K562 (cell line): ENCODE data around the gene RIPK3. TPM values are rescaled to one million over a fixed set of nuclear protein-coding genes. Genes with fewer than 3 reads are reported as not detected.

Experiments used
- ARHGAP35 ChIP-seq: fragments of 450-650 bp; IDR thresholded peaks from 2 replicates; pipeline ENCODE4 v1.6.1; 2018; ENCODE audit not compliant: partially characterized antibody
- HMBOX1 ChIP-seq: sonication (generic); IDR thresholded peaks from 2 replicates; pipeline ENCODE4 v1.6.1; 2016
- HMGN3 ChIP-seq: IDR thresholded peaks from 2 replicates; pipeline ENCODE4 v1.6.1; 2011; ENCODE audit warnings: borderline replicate concordance, low read depth, mild to moderate bottlenecking, mixed read lengths, low read length; ENCODE audit not compliant: insufficient read length; ENCODE audit errors: extremely low read depth
- LEF1 ChIP-seq: fragments of 450-650 bp; IDR thresholded peaks from 2 replicates; pipeline ENCODE4 v1.6.1; 2016; ENCODE audit warnings: mild to moderate bottlenecking
- NCOR1 ChIP-seq: fragments of 450-650 bp; IDR thresholded peaks from 2 replicates; pipeline ENCODE4 v1.6.1; 2016; ENCODE audit warnings: mild to moderate bottlenecking, moderate library complexity
- NFE2 ChIP-seq: IDR thresholded peaks from 2 replicates; pipeline ENCODE4 v1.6.1; 2014; ENCODE audit warnings: antibody characterized with exemption, low read depth
- NFIX ChIP-seq: fragments of 250-450 bp; sonication (Bioruptor Pico); IDR thresholded peaks from 2 replicates; pipeline ENCODE4 v1.4.0; 2020; ENCODE audit warnings: low read depth, mild to moderate bottlenecking, moderate library complexity
- RB1 ChIP-seq: fragments of 450-650 bp; IDR thresholded peaks from 2 replicates; pipeline ENCODE4 v1.6.1; 2017; ENCODE audit warnings: low read depth, mild to moderate bottlenecking
- RBBP5 ChIP-seq: fragments of 200-600 bp; sonication (generic); IDR thresholded peaks from 2 replicates; pipeline ENCODE4 v1.6.1; 2012; ENCODE audit warnings: borderline replicate concordance, mild to moderate bottlenecking, low read length, control low read depth, inconsistent platforms; ENCODE audit not compliant: insufficient read depth, poor library complexity, severe bottlenecking
- SMARCE1 ChIP-seq: fragments of 450-650 bp; IDR thresholded peaks from 2 replicates; pipeline ENCODE4 v1.7.1; 2016; ENCODE audit warnings: mild to moderate bottlenecking
- SMC3 ChIP-seq: conservative IDR thresholded peaks from 2 replicates; pipeline ENCODE4 v1.6.1; 2011; ENCODE audit warnings: low read depth, low read length, improper control_type of control experiment; ENCODE audit not compliant: insufficient read depth
- VEZF1 ChIP-seq: fragments of 200-800 bp; sonication (Bioruptor generic); IDR thresholded peaks from 2 replicates; pipeline ENCODE4 v1.6.1; 2017; ENCODE audit warnings: missing genetic modification characterization, missing compliant biosample characterization
- ZNF133 ChIP-seq: fragments of 250-450 bp; sonication (Bioruptor Pico); IDR thresholded peaks from 2 replicates; pipeline ENCODE4 v1.4.0; 2020; ENCODE audit warnings: mild to moderate bottlenecking
- ZNF511 ChIP-seq: sonication (generic); formaldehyde crosslinking; IDR thresholded peaks from 2 replicates; pipeline ENCODE4 v1.8.0; 2022; ENCODE audit warnings: mild to moderate bottlenecking, missing genetic modification reagents
- ZNF830 ChIP-seq: fragments of 250-450 bp; sonication (Bioruptor Pico); IDR thresholded peaks from 2 replicates; pipeline ENCODE4 v1.5.0; 2021; ENCODE audit warnings: mild to moderate bottlenecking
- polyA plus RNA-seq, 8 experiments: library from polyadenylated mRNA; depleted of rRNA in 4 of 8; stranded (reverse) in 5 of 8; unstranded in 3 of 8; fragments of >200 nt; fragmentation: Nextera tagmentation in 2 of 8; fragmentation: Illumina TruSeq in 1 of 8; extraction: Ambion mirVana in 2 of 8; extraction: Trizol in 1 of 8; gene quantifications; 2 replicates each; pipeline versions ENCODE4 v1.2.1 to v1.2.3, GENCODE V29; 2011 to 2014; ENCODE audit warnings: inconsistent platforms in 1 of 8, missing spikeins in 1 of 8
- total RNA-seq, 7 experiments: library from RNA; depleted of rRNA in 6 of 7; stranded (reverse); fragments of >200 nt in 6 of 7; fragmentation: Illumina TruSeq in 2 of 7; extraction: Trizol in 2 of 7; gene quantifications; 2 replicates each; pipeline versions ENCODE4 v1.2.1 to v1.2.3, GENCODE V29; 2011 to 2021; ENCODE audit warnings: low replicate concordance in 1 of 7
- TF ChIP-seq, protein P1 (sequence below): fragments of 200-800 bp; sonication (Bioruptor generic); IDR thresholded peaks from 2 replicates; pipeline ENCODE4 v1.6.1; 2016; ENCODE audit warnings: missing genetic modification characterization, missing compliant biosample characterization
- TF ChIP-seq, protein P2 (sequence below): fragments of 250-450 bp; sonication (Bioruptor Pico); IDR thresholded peaks from 2 replicates; pipeline ENCODE4 v1.4.0; 2020; ENCODE audit warnings: mild to moderate bottlenecking, moderate library complexity

Gene RIPK3
- total and polyA plus RNA-seq, 9 of the 15 experiments (the other 6 are each of a cell fraction or from before 2014, with no cell fraction given): 0.03 to 0.43 (median 0.28) TPM; not detected in 3

DNA sequence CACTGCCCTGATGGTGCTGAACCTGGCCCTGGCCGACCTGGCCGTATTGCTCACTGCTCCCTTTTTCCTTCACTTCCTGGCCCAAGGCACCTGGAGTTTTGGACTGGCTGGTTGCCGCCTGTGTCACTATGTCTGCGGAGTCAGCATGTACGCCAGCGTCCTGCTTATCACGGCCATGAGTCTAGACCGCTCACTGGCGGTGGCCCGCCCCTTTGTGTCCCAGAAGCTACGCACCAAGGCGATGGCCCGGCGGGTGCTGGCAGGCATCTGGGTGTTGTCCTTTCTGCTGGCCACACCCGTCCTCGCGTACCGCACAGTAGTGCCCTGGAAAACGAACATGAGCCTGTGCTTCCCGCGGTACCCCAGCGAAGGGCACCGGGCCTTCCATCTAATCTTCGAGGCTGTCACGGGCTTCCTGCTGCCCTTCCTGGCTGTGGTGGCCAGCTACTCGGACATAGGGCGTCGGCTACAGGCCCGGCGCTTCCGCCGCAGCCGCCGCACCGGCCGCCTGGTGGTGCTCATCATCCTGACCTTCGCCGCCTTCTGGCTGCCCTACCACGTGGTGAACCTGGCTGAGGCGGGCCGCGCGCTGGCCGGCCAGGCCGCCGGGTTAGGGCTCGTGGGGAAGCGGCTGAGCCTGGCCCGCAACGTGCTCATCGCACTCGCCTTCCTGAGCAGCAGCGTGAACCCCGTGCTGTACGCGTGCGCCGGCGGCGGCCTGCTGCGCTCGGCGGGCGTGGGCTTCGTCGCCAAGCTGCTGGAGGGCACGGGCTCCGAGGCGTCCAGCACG is 23.8 kb downstream of the RIPK3 start (continued):
- TF ChIP-seq, protein P1, sequence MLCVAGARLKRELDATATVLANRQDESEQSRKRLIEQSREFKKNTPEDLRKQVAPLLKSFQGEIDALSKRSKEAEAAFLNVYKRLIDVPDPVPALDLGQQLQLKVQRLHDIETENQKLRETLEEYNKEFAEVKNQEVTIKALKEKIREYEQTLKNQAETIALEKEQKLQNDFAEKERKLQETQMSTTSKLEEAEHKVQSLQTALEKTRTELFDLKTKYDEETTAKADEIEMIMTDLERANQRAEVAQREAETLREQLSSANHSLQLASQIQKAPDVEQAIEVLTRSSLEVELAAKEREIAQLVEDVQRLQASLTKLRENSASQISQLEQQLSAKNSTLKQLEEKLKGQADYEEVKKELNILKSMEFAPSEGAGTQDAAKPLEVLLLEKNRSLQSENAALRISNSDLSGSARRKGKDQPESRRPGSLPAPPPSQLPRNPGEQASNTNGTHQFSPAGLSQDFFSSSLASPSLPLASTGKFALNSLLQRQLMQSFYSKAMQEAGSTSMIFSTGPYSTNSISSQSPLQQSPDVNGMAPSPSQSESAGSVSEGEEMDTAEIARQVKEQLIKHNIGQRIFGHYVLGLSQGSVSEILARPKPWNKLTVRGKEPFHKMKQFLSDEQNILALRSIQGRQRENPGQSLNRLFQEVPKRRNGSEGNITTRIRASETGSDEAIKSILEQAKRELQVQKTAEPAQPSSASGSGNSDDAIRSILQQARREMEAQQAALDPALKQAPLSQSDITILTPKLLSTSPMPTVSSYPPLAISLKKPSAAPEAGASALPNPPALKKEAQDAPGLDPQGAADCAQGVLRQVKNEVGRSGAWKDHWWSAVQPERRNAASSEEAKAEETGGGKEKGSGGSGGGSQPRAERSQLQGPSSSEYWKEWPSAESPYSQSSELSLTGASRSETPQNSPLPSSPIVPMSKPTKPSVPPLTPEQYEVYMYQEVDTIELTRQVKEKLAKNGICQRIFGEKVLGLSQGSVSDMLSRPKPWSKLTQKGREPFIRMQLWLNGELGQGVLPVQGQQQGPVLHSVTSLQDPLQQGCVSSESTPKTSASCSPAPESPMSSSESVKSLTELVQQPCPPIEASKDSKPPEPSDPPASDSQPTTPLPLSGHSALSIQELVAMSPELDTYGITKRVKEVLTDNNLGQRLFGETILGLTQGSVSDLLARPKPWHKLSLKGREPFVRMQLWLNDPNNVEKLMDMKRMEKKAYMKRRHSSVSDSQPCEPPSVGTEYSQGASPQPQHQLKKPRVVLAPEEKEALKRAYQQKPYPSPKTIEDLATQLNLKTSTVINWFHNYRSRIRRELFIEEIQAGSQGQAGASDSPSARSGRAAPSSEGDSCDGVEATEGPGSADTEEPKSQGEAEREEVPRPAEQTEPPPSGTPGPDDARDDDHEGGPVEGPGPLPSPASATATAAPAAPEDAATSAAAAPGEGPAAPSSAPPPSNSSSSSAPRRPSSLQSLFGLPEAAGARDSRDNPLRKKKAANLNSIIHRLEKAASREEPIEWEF (CRISPR knock-in tag): no peak
- TF ChIP-seq HMGN3 (no peak), SMARCE1 (no peak), LEF1 (no peak), RB1 (no peak), ZNF830 (CRISPR knock-in tag) (no peak), ZNF511 (CRISPR knock-in tag) (peak; percentile 97), NFE2 (0 out of 2 replicates have a peak, but pooled peaks have one; percentile 15), ZNF133 (CRISPR knock-in tag) (no peak), ARHGAP35 (no peak), VEZF1 (CRISPR knock-in tag) (no peak), HMBOX1 (no peak), RBBP5 (peak; percentile 53), SMC3 (no peak), NFIX (no peak), NCOR1 (no peak)
- TF ChIP-seq, protein P2, sequence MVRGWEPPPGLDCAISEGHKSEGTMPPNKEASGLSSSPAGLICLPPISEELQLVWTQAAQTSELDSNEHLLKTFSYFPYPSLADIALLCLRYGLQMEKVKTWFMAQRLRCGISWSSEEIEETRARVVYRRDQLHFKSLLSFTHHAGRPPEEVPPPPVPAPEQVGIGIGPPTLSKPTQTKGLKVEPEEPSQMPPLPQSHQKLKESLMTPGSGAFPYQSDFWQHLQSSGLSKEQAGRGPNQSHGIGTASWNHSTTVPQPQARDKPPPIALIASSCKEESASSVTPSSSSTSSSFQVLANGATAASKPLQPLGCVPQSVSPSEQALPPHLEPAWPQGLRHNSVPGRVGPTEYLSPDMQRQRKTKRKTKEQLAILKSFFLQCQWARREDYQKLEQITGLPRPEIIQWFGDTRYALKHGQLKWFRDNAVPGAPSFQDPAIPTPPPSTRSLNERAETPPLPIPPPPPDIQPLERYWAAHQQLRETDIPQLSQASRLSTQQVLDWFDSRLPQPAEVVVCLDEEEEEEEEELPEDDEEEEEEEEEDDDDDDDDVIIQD (CRISPR knock-in tag): no peak
